A673 (cell line): ENCODE results near the gene DNTTIP2. TPM values are rescaled to one million over a fixed set of nuclear protein-coding genes. Genes with fewer than 3 reads are reported as not detected.

Experiments
- BruUV-seq: library from RNA; stranded (reverse); fragments of 400-500 nt; replicated peaks from 2 replicates; lab custom pipeline; 2021; lab: Mats Ljungman, UMichigan
- CTCF ChIA-PET: fragments of 300-600 bp; sonication (Branson Sonifier 250); formaldehyde crosslinking; loops from one replicate; lab custom pipeline; 2022; ENCODE audit warnings: antibody characterized with exemption; lab: Charles Lee
- POLR2A ChIA-PET: fragments of 300-600 bp; sonication (Branson Sonifier 250); formaldehyde crosslinking; loops from one replicate; lab custom pipeline; 2022; ENCODE audit warnings: antibody characterized with exemption; ENCODE audit not compliant: low non-redundant PET; lab: Charles Lee
- DNase-seq: peaks from one replicate; pipeline ENCODE4 v3.0.0-alpha.2; 2015; ENCODE audit warnings: low spot score
- H3K27ac ChIP-seq: fragments of 200-600 bp; sonication (generic); 2 replicates; pipeline ENCODE4 v1.5.1; 2016; ENCODE audit warnings: mixed run types, low read depth, mild to moderate bottlenecking, mixed read lengths, antibody characterized with exemption, low read length; ENCODE audit not compliant: poor library complexity, severe bottlenecking
- H3K27me3 ChIP-seq: fragments of 200-600 bp; sonication (generic); replicated peaks from 2 replicates; pipeline ENCODE4 v1.6.1; 2017; ENCODE audit warnings: mixed run types, low read depth, mild to moderate bottlenecking, mixed read lengths, antibody characterized with exemption, low read length; ENCODE audit not compliant: insufficient read depth, poor library complexity
- H3K36me3 ChIP-seq: fragments of 200-600 bp; sonication (generic); 2 replicates; pipeline ENCODE4 v1.6.1; 2016; ENCODE audit warnings: mixed run types, mild to moderate bottlenecking, mixed read lengths, antibody characterized with exemption, low read length; ENCODE audit not compliant: insufficient read depth, poor library complexity, severe bottlenecking
- H3K4me1 ChIP-seq: fragments of 200-600 bp; sonication (generic); 2 replicates; pipeline ENCODE4 v1.6.1; 2017; ENCODE audit warnings: mixed run types, mild to moderate bottlenecking, mixed read lengths, antibody characterized with exemption, low read length; ENCODE audit not compliant: insufficient read depth, poor library complexity, severe bottlenecking
- H3K4me3 ChIP-seq: fragments of 200-600 bp; sonication (generic); 2 replicates; pipeline ENCODE4 v1.5.1; 2016; ENCODE audit warnings: low read depth, mixed run types, mild to moderate bottlenecking, mixed read lengths, low read length; ENCODE audit not compliant: poor library complexity, severe bottlenecking
- H3K9me3 ChIP-seq: fragments of 200-600 bp; sonication (generic); 2 replicates; pipeline ENCODE4 v1.6.1; 2016; ENCODE audit warnings: mixed run types, low read depth, mild to moderate bottlenecking, mixed read lengths, antibody characterized with exemption, low read length; ENCODE audit not compliant: poor library complexity, severe bottlenecking
- CTCF ChIP-seq: fragments of 300-800, 200-600 bp; sonication (generic); conservative IDR thresholded peaks from 2 replicates; pipeline ENCODE4 v1.5.1; 2017; ENCODE audit warnings: low read depth, mild to moderate bottlenecking, antibody characterized with exemption, low read length, moderate library complexity, mixed read lengths
- EZH2 ChIP-seq: fragments of 200-600 bp; sonication (generic); IDR thresholded peaks from 2 replicates; pipeline ENCODE4 v1.6.1; 2017; ENCODE audit warnings: borderline replicate concordance, low read depth, mild to moderate bottlenecking, mixed read lengths, antibody characterized with exemption, low read length; ENCODE audit not compliant: poor library complexity, severe bottlenecking
- intact Hi-C: fragments of 100-400 bp; cut with micrococcal nuclease; formaldehyde crosslinking; loops from one replicate; pipeline ENCODE4 v1.10.0; 2022; ENCODE audit not compliant: unreplicated experiment
- total RNA-seq: library from RNA; stranded (reverse); gene quantifications from 2 replicates; pipeline ENCODE4 v1.2.3, GENCODE V29; 2021

DNTTIP2 gene
- total RNA-seq, 1 experiment from 2014 or later = 102 TPM

DNA sequence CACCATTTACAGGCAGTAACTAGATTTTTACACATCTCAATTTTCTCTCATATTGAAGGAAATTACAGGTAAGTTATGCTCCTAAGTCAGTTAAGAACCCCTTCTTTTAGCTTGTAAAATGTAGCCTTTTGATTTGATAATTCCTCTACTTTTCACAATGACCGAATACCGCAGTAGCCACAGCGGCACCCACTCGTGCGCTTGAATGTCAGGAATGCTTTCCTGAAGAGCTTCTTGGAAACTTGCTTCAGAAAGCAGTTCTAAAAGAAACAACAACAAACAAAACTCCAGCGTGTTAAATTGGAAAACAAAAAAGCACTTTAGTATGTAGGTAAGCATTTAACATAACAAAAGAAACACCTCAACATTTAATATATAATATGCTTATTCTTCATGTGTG, 9.9 kb upstream of the DNTTIP2 start:
- no peak overlapping the region for H3K4me3 ChIP-seq
- H3K27me3 ChIP-seq = no peaks in the 10 kb centered on the region
- peaks cover 13% of the 10 kb centered on the region for H3K4me1 ChIP-seq
- POLR2A ChIA-PET = no interaction called here
- TF ChIP-seq CTCF = no peak
- no peak for TF ChIP-seq EZH2
- intact Hi-C loops = no loop called here
- no TSS peak for BruUV-seq
- H3K27ac ChIP-seq = no peak overlapping the region
- H3K36me3 ChIP-seq = peaks cover 16% of the 10 kb centered on the region
- no peaks in the 10 kb centered on the region for H3K9me3 ChIP-seq
- CTCF ChIA-PET = no interaction called here
- no peak for DNase-seq

GRCh38 chr1:93882269-93882668, 3.3 kb upstream of the DNTTIP2 start:
- Histone ChIP-seq H3K27ac (no peak overlapping the region), H3K4me3 (no peak overlapping the region), H3K9me3 (no peaks in the 10 kb centered on the region), H3K27me3 (no peaks in the 10 kb centered on the region), H3K36me3 (peaks cover 5% of the 10 kb centered on the region), H3K4me1 (peaks cover 11% of the 10 kb centered on the region)
- POLR2A ChIA-PET = no interaction called here
- BruUV-seq = no TSS peak
- no peak for TF ChIP-seq CTCF
- no peak for TF ChIP-seq EZH2
- no peak for DNase-seq
- CTCF ChIA-PET = no interaction called here
- intact Hi-C loops = no loop called here

DNA sequence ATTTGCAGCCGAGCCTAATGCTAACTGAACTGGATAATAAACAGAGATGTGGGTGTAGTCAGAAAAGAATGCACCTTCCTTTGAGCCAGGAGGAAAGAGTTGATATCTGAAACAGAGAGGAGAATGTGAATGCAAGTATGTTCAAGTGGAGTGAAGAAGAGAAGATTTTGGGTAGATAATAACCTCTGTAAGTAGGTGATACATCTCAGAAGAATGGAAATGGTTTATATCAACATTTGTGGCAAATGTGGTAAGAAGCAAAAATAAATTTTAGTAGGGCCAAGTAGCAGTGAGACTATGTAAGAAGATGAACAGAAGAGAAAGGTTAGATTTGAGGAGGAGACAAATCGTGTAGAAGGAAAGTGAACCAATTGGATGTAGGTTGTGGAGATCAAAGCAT, 1.7 kb upstream of the DNTTIP2 start:
- TF ChIP-seq EZH2 (no peak), CTCF (no peak)
- CTCF ChIA-PET = no interaction called here
- BruUV-seq = no TSS peak

More for the DNA sequence above, 1.7 kb upstream of the DNTTIP2 start:
- Histone ChIP-seq H3K4me3 (no peak overlapping the region), H3K27ac (no peak overlapping the region), H3K9me3 (no peaks in the 10 kb centered on the region), H3K4me1 (peaks cover 20% of the 10 kb centered on the region), H3K27me3 (no peaks in the 10 kb centered on the region), H3K36me3 (peaks cover 20% of the 10 kb centered on the region)
- intact Hi-C loops = no loop called here
- POLR2A ChIA-PET = no interaction called here
- DNase-seq = no peak
